Stimulated activated CD8-positive, alpha-beta memory T cell treated with anti-CD3 and anti-CD28 coated beads, Interleukin-7, amount 100 ng/mL, for 4 hours (primary cell): ENCODE measurements around the gene PGLYRP4.

Experiments used
- DNase-seq, 2 donors: peaks; one replicate each; pipeline ENCODE4 v3.0.0-alpha.2; 2020; ENCODE audit warnings: low read depth in 2 of 2

The PGLYRP4 gene

GRCh38 chr1:153348511-153349362, at the start of gene PGLYRP4:
TSS of gene PGLYRP4 (minus strand) at chr1:153348841. CDS start at chr1:153347932, 909 bp downstream.
- DNase-seq: no peak

- DNase-seq: no peak
Observed at GRCh38 chr1:153397924-153398651, 49.4 kb upstream of the PGLYRP4 start.

- DNase-seq: no peak
Observed at GRCh38 chr1:153397051-153397923, 48.6 kb upstream of the PGLYRP4 start.

- no peak for DNase-seq
Observed at GRCh38 chr1:153396461-153396860, 47.8 kb upstream of the PGLYRP4 start.

- no peak for DNase-seq
Observed at GRCh38 chr1:153395776-153396175, 47.1 kb upstream of the PGLYRP4 start.

- DNase-seq: no peak
Observed at GRCh38 chr1:153395136-153395685, 46.6 kb upstream of the PGLYRP4 start.

- DNase-seq: no peak
Observed at GRCh38 chr1:153394391-153394790, 45.8 kb upstream of the PGLYRP4 start.

- DNase-seq: no peak
Observed at GRCh38 chr1:153393926-153394325, 45.3 kb upstream of the PGLYRP4 start.

GRCh38 chr1:153392822-153393221, 44.2 kb upstream of the PGLYRP4 start:
- no peak for DNase-seq

- DNase-seq: no peak
Observed at GRCh38 chr1:153392258-153392657, 43.6 kb upstream of the PGLYRP4 start.

GRCh38 chr1:153390938-153391710, 42.5 kb upstream of the PGLYRP4 start, which contains the start of gene S100A8:
TSS of gene S100A8 (minus strand) at chr1:153391073. CDS start at chr1:153390535, 538 bp downstream.
- DNase-seq: no peak

GRCh38 chr1:153389973-153390879, 41.6 kb upstream of the PGLYRP4 start:
- no peak for DNase-seq

- DNase-seq: no peak
Observed at GRCh38 chr1:153389401-153389800, 40.8 kb upstream of the PGLYRP4 start.

- DNase-seq: no peak
Observed at GRCh38 chr1:153387785-153388184, 39.1 kb upstream of the PGLYRP4 start.

- DNase-seq: no peak
Observed at GRCh38 chr1:153387001-153387400, 38.4 kb upstream of the PGLYRP4 start.

- no peak for DNase-seq
Observed at GRCh38 chr1:153386500-153386901, 37.9 kb upstream of the PGLYRP4 start.

GRCh38 chr1:153384958-153385580, 36.4 kb upstream of the PGLYRP4 start:
- no peak for DNase-seq

- no peak for DNase-seq
Observed at GRCh38 chr1:153380711-153381110, 32.1 kb upstream of the PGLYRP4 start.

- no peak for DNase-seq
Observed at GRCh38 chr1:153379591-153379990, 30.9 kb upstream of the PGLYRP4 start.
